ENCODE results near the gene DIPK2B.

DIPK2B gene

GRCh38 chrX:45154462-45154861, 46.2 kb downstream of the DIPK2B start:
- no peak for DNase-seq

- no peak for DNase-seq
Measured at GRCh38 chrX:45154033-45154360, 46.7 kb downstream of the DIPK2B start.
